HG02852 (cell line): ENCODE measurements around the gene CP.

Experiments
- ATAC-seq: cut with Tn5 transposase; IDR thresholded peaks from one replicate; pipeline ENCODE4 v1.9.1; 2021; ENCODE audit warnings: mild to moderate bottlenecking, moderate library complexity; ENCODE audit not compliant: unreplicated experiment

CP gene

DNA sequence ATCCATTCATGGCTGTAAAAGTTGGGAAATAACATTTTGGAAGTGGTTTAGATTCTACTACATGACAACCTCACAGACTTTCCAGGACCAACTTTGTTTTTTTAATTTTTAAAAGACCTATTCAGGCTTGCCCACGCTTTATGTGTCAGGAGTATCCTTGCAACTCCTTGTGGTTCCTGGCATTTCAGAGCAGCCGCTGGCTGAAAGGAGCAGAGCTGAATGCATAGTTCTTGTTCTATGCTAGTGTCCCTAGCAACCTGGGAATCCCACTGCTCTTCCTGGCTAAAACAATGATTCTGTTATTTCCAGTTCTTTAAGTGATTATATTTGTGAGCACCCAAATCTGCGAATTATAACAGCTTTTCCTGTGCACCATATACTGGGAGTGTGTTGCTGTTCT, 34.9 kb downstream of the CP start:
- no peak for ATAC-seq

DNA sequence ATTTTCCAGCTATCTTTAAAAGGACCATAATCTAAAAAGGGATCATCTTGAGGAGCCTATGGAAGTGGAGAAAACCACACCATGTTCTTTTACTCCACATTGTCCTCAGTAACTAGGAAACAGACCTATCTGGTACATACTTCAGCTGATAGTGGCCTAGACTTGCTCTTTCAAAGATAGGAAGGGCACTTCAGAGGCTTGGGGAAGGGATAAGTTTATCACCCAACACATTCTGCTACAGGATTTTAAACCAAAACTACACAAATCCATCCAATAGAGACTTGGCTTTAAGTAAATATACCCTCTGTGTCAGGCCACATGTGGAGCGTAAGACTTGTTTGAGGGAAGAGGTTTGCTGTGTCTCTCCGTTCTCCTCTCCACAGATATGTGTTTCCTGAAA, 35.4 kb downstream of the CP start:
- ATAC-seq, result no peak

DNA sequence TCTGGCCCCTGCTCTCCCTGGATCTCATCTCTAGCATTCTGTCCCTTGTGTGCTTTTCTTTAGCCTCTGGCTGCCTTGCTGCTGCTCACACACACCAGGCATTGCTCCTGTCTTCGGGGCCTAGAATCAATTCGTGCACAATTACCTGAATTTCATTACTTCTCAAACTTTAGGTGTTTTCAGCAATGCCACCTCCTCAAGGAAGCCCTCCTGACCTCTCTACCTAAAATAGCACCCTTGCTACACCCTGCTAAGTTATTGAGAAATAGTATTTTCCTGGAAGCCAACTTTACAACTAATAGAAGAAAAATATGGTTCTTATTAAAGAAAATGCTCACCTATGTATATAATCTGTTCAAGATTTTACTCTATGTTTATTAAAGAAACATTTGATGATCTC, 40.4 kb downstream of the CP start:
- no peak for ATAC-seq

DNA sequence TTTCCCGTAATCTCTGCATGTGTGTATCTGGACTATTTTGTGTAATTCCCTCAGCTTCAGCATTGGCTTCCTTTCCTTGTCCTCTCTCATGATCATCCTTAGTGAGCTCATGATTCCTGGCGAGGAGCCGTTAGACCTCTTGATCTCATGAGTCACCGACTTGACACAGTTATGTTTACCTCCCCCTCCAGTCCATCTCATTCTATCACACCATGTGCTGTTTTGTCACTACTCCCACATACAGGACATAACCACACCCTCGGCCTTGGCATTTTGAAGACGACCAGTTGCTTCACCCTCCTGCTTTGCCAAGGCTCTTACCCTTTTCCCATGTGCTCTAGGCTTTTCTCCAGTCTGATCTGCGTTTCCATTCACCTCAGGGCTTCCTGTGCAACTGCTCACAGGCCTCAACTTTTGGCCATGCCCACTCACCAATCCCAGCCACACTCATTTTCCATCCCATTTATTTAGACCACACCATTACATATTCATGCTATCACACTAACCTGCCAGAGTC, 41.5 kb downstream of the CP start:
- ATAC-seq, result no peak

DNA sequence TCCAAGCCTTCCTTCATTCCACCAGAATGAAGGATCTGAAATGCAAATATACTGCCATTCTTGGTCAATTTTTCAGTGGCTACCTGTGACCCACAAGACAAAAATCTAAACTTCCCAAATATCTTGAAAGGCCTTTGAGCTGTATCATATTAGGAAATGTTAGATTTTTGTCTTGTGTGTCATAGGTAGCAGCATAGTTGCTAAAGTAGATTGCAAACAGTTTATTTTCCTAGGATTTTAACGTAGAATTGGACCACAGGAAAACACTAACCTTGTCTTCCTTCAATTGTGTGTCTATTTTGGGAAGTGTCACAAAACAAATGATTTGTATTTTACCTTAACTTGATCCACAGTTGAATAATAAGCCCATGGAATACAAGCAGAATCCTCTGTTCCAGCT, 42.4 kb downstream of the CP start:
- ATAC-seq, result no peak

DNA sequence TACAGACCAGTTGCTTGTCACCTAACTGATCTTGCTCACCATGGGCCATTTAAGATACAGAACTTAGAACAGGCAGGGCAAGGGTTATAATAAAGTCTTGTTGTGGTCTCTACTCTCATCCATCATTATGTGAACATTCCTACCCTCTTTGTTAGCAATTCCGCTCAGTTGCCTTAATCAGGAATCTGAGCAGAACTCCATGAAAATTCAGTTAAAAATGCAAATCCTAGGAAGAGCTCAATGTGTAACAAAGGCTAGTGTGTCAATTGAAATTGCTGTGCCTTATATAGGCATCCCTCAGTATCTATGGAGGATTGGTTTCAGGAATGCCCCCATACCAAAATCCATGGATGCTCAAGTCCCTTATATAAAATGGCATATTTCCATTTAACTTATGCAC, 44.5 kb downstream of the CP start:
- ATAC-seq, result no peak

DNA sequence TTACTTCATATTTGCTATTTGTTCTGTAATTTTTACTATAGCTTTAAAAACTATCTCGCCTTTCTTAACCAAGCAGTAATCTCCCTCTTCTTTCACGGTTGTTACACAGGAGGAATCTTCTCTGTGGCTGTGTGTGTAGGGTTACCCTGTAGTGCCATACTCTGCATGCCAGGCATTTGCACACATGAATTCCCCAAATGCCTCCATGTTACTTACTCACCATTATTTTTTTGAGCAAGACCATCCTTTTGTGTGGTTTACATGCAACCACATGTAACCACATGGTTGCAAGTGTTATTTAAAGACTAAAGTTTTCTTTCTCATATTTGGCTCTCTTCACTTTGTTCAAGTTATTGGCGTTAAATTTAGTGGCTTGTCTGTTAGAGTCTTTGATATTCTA, 46.7 kb downstream of the CP start:
- ATAC-seq, result peak; percentile 94

DNA sequence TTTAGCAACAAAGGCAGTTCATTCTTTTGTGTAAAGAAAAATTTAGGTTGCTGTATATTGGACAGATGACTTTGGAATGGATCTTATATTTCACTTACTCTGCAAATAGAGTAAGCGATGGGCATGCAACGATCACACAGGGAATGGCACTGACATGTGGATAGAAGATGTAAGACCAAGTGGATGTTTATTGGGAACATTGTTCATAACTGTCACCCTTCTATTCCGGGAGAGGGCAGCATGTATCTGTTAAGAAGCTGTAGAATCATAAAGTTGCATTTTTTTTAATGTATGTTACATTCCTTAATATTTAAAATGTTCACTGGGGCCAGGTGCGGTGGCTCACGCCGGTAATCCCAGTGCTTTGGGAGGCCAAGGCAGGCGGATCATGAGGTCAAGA, 51.0 kb downstream of the CP start:
- ATAC-seq, result no peak

DNA sequence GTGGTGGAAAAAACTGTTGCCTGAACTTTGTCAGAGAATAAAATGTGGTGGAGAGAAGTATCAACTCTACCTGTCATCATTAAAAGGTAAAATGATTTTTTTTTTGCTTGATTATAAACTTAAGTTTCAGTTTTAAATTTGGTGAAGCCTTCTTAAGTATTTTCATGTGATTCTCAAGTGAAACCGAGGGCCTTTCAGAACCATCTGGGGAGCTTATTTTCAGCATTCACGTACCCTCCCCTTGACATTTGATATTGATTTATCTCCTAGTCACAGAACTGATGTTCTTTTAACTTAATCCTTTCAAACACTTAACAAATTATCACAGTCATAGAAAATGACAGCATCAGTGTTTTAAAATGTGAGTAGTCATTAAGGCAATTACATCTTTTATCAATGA, 53.7 kb downstream of the CP start:
- no peak for ATAC-seq

DNA sequence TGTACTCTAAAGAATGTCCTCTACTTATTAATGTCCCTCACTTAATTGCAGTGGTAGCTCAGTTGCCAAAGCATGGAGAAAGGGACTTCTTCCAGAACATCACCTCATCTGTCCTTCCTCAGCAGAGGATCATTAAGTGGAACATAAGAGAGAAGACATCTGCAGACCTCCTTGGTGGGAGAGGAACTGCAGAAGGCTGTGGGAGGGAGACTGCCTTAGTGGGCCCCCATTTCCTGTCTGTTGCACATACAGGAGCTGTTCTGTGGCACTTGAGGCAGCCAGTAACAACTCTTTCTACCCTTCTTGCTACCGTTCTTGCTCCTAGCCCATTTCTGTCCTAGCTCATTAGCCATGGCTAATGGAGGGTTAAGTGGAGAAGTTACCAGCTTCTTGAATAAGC, 58.6 kb downstream of the CP start:
- no peak for ATAC-seq

DNA sequence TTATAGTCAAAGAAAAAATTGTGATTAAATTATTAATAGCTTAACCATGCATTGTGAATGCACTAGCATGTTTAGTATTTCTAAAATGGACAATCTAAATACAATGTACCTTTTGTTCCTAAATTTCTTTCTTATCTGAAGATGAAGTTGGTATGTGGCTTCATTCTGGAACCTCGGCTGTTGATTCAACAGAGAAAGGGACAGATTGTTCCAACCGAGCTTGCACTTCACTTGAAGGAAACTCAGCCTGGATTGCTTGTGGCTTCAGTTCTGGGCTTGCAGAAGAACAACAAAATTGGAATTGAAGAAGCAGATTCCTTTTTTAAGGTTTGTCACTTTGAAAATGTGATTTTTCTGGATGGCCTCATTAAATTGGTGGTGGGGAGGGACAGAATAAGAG, 59.6 kb downstream of the CP start:
- ATAC-seq, result no peak

DNA sequence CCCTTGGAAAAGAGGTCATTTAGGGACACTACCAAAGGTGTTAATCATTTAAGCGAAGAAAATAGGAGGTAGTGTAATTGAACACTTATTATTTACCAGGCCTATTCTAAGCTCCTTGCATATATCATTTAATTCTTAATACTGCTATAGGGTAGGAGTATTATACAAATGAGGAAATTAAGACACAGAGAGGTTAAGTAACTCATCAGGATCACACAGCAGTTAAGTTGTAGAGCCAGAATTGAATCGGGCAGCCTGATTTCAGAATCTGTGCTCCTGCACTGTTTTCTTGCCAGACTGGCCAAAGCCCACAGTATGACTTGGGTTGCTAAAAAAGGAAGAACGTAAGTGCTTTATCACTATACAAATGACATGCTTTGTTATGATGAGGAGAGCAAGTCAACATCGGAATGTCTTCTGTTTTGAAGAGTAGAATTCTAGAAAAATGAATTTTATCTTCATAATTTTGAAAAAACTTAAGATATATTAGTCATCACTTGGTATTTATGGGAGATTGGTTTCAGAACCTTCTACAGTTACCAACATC, 60.8 kb downstream of the CP start:
- no peak for ATAC-seq

DNA sequence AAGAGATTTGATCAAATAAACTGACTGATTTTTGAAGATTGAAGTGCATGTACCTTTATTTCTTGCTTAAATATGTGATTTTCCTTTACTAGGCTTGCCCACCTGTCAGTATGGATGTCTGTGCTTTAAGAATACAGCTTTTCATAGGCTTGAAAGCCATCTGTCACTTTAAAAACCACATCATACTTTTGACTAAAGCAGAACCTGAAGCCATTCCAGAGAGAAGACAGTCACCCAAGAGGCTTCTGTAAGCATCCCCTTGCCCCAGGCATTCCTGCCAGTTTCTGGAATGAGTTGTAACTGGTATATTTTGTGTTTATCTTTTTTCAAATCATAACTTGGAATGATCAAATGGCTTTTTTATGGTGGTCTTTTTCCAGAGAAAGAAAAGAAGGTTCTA, 68.2 kb downstream of the CP start:
- no peak for ATAC-seq

DNA sequence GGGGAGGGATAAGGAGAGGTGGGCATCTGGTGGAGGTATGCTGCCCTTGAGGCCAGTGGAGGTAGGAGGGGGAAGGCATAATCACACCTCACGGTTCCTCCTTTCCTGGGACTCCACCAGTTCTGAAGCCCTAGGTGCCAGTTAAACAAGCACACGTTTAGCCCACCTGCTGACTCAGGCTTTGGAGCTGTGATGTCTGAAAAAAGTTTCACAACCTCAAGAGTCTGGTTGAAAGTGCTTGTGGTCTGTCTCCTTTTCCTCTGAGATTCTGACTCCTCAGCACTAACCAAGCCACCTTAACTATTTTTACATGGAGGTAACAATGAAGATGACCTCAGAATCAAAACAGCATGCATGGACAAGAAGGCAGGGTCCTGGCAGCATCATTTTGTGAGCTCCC, 69.2 kb downstream of the CP start:
- peak; percentile 94 for ATAC-seq

DNA sequence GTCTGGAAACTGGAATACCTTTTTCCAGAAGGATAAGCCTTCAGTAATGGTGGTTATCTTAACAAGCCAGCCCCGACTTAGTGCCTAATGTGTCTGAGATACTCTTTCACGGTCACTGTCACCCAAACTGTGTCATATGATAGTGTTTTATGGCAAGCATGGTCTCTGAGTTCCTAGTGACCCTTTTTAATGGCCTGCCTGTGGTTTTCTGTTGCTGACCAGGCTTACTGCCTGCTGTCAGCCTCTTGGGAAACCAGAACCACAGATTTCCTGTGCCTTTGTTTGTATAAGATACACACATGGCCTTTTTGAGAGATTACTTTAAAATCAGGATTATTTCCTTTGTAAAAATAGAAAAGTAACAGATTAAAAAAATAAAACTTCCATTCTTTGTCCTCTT, 69.8 kb downstream of the CP start:
- no peak for ATAC-seq

DNA sequence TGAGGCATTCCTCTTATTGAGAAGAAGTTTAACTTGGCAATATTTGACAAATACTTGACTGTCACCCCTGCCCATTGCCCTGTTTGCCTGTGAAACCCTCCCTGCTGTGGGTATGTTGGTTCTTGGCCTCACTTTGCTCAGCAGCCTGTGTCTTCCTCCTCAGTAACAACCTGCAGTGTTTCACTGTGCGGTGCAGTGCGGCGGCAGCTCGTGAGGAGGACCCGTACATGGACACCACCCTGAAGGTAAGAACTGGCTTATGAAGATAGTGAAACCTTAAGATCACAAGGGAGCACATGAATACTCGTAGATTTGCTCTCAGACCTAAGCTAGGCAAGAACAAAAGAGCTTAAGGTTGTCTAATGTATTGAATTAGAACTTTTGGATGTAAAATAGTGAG, 71.2 kb downstream of the CP start:
- no peak for ATAC-seq

DNA sequence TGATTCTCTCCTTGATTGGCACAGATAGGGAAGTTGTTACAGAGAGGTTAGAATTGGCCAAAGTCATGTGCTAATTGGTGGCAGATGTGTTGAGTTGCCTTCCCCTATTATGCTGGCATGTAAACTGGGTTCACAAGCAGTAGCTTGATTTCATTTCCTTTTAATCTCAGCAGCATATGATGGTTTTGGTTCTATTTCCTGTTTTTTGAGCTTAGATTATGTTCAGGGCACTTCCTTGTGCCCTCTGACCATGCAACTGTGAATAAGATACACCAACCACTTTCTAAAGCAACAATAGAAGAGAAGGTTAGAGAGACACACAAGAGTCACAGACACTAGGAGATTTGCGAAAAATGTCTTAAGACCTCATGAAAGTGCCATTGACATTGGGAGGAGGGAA, 75.7 kb downstream of the CP start:
- ATAC-seq, result peak; percentile 70

DNA sequence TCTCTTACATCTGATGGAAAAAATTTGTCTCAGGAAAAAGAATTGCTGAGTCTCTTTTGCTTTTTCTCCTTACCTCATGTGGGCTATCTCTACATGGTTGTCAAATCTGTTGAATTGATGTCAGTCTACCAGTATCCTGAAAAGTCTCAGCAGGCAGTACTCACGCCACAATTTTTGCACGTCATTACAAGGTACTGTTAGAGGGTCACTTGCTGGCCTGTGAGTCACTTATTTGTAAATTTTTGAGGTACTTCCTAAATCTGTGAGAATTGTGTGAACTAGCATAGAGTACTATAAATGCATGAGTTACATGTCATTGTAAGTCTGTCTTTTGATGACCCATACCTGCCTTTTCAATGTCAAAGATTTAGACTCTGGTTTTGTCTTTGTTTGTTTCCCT, 76.3 kb downstream of the CP start:
- no peak for ATAC-seq

DNA sequence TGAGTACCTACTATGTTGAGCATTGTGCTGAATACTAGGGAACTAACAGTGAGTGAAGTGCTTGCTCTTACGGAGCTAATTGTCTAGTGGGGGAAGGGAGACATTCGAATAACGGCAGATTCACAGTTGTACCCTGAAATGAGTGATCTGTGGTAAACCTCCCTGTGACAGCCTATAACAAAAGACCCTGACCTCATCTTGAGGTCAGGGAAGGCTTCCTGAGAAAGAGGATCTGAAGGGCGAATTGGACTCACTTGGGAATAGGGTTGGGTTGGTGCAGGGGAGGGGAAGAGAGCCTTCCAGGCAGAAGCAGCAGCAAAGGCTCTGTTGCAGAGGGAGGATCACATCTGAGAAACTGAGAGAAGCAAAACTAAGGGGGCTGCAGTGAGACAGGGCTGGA, 78.9 kb downstream of the CP start:
- no peak for ATAC-seq

DNA sequence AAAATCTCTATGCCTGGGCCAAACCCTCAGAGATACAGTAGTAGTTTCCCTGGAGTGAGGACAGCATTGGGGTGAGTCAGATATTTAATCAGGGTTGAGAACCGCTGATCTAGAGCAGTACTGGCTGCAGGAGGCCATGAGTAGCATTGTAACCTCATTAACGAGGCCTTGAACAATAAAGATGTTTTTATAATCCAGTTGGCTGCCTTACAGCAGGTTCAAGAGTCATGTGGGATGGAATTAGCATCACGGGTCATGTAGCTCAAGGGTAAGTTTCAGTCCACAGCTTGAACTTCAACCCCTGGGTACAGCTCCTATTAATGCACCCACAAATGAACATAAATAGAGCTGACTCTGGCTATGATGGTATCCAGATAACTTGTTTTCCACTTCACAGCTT, 87.1 kb downstream of the CP start:
- ATAC-seq, result no peak

DNA sequence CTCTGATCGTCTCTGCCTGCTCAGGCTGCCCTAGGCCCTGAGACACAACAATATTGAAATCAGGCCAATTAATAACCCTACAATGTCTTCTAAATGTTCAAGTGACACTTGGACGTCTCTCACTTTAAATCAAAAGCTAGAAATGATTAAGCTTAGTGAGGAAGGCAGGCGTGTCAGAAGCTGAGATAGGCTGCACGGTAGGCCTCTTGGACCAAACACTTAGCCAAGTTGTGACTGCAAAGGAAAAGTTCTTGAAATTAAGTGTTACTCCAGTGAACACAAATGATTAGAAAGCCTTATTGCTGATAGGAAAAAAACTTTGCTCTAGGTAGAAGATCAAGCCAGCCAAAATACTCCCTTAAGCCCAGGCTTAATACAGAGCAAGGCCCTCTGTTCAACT, 90.0 kb downstream of the CP start:
- no peak for ATAC-seq

DNA sequence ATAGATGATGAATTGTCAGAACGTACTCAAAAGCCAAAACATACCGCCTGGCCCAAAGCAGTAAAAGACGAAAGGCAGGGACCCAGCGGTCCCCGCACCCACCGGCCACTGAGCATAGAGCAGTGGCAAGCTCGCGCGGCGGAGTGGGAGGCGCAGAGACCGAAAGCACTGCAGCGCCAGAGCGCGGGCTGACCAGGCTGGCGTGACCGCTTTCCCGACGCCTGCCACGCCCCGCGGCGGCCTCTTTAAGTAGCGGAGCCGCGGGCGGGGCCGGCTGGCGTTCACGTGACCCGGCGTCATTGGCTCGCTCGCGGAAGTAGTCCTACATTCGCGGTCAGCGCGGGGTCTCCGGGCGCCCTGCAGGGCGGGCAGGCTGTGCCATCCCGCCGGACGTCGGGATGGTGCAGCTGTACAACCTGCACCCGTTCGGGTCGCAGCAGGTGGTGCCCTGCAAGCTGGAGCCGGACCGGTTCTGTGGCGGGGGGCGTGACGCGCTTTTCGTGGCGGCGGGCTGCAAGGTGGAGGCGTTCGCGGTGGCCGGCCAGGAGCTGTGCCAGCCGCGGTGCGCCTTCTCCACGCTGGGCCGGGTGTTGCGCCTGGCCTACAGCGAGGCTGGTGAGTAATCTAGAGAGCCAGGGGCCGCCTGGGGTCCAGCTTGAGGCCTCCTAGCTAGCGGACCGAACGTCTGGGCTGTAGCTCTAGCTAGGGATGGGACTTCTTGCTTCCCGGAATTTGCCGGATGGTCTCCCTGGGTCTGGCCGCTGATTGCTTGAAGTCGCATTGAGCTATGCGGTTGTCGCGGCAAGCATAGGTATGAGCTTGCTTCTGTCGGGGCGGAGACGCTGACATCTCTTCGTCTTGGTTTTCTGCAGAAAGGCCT, 92.1 kb downstream of the CP start, which contains the start of gene HPS3:
TSS of gene HPS3 (plus strand) at position 313 of the 880 bp plus-strand sequence. CDS start at position 399, 86 bp downstream.
- peak; percentile 91 for ATAC-seq

DNA sequence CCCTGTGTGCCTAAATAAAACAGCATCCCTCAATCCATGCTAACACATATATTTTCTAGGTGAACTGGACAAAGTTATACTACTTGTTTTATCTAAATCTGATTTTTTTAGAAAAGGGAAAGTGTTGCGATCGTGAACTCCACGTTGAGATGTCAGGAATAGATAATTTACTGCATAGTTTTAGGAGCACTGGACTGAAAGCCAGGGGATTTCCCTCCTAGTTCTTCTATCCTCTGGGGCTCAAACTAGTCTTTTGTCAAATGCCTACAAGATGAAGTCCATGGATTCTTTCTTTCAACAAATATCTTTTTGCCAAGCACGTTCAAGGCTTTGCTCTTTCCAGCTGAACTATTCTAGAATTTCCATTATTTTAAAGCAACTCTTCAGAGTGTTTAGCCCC, 92.8 kb downstream of the CP start:
- ATAC-seq, result no peak
